HG03025 (cell line): ENCODE measurements around the gene SFXN4.
"Not testable (repeated sequence)": the region's sequence is repeated elsewhere in the genome, so short reads cannot be mapped to it uniquely, and the experiment has no call there.

Source experiments
- ATAC-seq: cut with Tn5 transposase; IDR thresholded peaks from one replicate; pipeline ENCODE4 v1.9.1; 2021; ENCODE audit warnings: mild to moderate bottlenecking, moderate library complexity; ENCODE audit not compliant: unreplicated experiment, low FRiP score

The SFXN4 gene

GRCh38 chr10:119149157-119149556 is 16.4 kb downstream of the SFXN4 start:
- ATAC-seq = no peak

GRCh38 chr10:119143657-119144056 is 21.9 kb downstream of the SFXN4 start:
- ATAC-seq = no peak

- no peak for ATAC-seq
Observed at GRCh38 chr10:119140603-119141245, 24.8 kb downstream of the SFXN4 start.

GRCh38 chr10:119139464-119140067 is 25.9 kb downstream of the SFXN4 start:
- no peak for ATAC-seq

- no peak for ATAC-seq
Observed at GRCh38 chr10:119138346-119139306, 26.9 kb downstream of the SFXN4 start.

- ATAC-seq = not testable (repeated sequence)
Observed at GRCh38 chr10:119137878-119138277, 27.6 kb downstream of the SFXN4 start.

- ATAC-seq = no peak
Observed at GRCh38 chr10:119136084-119136483, 29.4 kb downstream of the SFXN4 start.

GRCh38 chr10:119135513-119135881 is 30.0 kb downstream of the SFXN4 start:
- ATAC-seq = no peak

GRCh38 chr10:119133949-119134348 is 31.6 kb downstream of the SFXN4 start:
- no peak for ATAC-seq

- ATAC-seq = no peak
Observed at GRCh38 chr10:119132521-119133345, 32.8 kb downstream of the SFXN4 start.

GRCh38 chr10:119131512-119132240 is 33.8 kb downstream of the SFXN4 start:
- no peak for ATAC-seq

- ATAC-seq = no peak
Observed at GRCh38 chr10:119129721-119130120, 35.8 kb downstream of the SFXN4 start.

- no peak for ATAC-seq
Observed at GRCh38 chr10:119125942-119126341, 39.6 kb downstream of the SFXN4 start.

- ATAC-seq = no peak
Observed at GRCh38 chr10:119120875-119121274, 44.6 kb downstream of the SFXN4 start.

GRCh38 chr10:119120413-119120867 is 45.1 kb downstream of the SFXN4 start:
- peak; percentile 73 for ATAC-seq

- ATAC-seq = no peak
Observed at GRCh38 chr10:119119400-119119799, 46.1 kb downstream of the SFXN4 start.

- ATAC-seq = no peak
Observed at GRCh38 chr10:119118231-119118630, 47.3 kb downstream of the SFXN4 start.

GRCh38 chr10:119116326-119116951 is 49.1 kb downstream of the SFXN4 start:
- no peak for ATAC-seq

- no peak for ATAC-seq
Observed at GRCh38 chr10:119115926-119116325, 49.6 kb downstream of the SFXN4 start.
